Measurements from ENCODE around the gene MIOS.

The MIOS gene

DNA sequence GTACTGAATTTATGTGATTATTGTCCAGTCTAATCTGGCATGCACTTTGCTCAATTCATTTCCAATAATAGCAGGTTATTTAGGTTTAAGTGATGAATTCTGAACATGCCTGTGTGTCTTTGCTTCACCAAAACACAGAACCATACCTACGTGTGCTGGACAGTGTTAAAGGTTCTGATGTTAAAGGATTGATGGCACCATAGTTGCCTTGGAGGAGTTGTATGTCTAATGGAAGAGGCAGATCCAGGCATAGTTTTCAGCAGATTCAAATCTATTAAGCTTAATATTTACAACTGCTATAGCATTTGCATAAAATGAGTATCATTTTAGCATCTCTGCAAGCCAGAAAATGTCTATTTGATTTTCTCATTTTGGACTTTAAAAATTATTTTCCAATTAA lies 45.8 kb downstream of the MIOS start:
- Histone ChIP-seq H3K27ac (ENCODE audit: poor library complexity, severe bottlenecking) (no peak overlapping the region), H3K36me3 (ENCODE audit: low read depth) (peaks cover 13% of the 10 kb centered on the region), H3K27me3 (ENCODE audit: insufficient read depth, poor library complexity, severe bottlenecking) (peaks cover 3% of the 10 kb centered on the region), H3K4me1 (ENCODE audit: insufficient read depth, poor library complexity, severe bottlenecking) (no peaks in the 10 kb centered on the region), H3K4me3 (ENCODE audit: severe bottlenecking) (no peak overlapping the region), H3K9me3 (ENCODE audit: severe bottlenecking) (no peaks in the 10 kb centered on the region)
- TF ChIP-seq, protein P1, sequence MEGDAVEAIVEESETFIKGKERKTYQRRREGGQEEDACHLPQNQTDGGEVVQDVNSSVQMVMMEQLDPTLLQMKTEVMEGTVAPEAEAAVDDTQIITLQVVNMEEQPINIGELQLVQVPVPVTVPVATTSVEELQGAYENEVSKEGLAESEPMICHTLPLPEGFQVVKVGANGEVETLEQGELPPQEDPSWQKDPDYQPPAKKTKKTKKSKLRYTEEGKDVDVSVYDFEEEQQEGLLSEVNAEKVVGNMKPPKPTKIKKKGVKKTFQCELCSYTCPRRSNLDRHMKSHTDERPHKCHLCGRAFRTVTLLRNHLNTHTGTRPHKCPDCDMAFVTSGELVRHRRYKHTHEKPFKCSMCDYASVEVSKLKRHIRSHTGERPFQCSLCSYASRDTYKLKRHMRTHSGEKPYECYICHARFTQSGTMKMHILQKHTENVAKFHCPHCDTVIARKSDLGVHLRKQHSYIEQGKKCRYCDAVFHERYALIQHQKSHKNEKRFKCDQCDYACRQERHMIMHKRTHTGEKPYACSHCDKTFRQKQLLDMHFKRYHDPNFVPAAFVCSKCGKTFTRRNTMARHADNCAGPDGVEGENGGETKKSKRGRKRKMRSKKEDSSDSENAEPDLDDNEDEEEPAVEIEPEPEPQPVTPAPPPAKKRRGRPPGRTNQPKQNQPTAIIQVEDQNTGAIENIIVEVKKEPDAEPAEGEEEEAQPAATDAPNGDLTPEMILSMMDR (IDR thresholded peaks at IDR 0.05; ENCODE audit: poor library complexity, severe bottlenecking): no peak
- no peak for DNase-seq (ENCODE audit: low spot score)
- no peak for ATAC-seq (ENCODE audit: low read depth)

DNA sequence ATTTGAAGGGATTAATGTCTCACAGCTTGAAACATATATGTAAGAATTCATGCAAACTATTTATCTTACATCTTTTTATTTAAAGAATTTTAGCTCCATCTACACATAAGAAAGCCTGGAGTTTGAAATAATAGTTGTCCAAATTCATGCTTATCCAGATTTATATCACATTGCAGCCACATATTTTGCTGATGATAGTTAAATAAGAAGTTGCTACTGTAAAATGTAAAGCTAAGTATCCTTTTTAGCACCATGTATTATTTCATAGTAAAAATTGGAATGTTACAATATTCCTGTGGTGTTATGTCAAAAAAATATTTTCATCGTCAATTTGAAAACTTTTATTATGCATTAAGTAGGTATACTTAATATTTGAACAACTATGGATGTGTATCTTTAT lies 46.5 kb downstream of the MIOS start:
- H3K27ac ChIP-seq (ENCODE audit: poor library complexity, severe bottlenecking): no peak overlapping the region
- H3K27me3 ChIP-seq (ENCODE audit: insufficient read depth, poor library complexity, severe bottlenecking): peaks cover 3% of the 10 kb centered on the region
- DNase-seq (ENCODE audit: low spot score) (no peak), ATAC-seq (ENCODE audit: low read depth) (no peak)
- no peaks in the 10 kb centered on the region for H3K4me1 ChIP-seq (ENCODE audit: insufficient read depth, poor library complexity, severe bottlenecking)
- no peak overlapping the region for H3K4me3 ChIP-seq (ENCODE audit: severe bottlenecking)
- TF ChIP-seq, protein P1 (IDR thresholded peaks at IDR 0.05; ENCODE audit: poor library complexity, severe bottlenecking): no peak
- H3K36me3 ChIP-seq (ENCODE audit: low read depth): peaks cover 8% of the 10 kb centered on the region; the same call in 1 of the 2 replicates
- H3K9me3 ChIP-seq (ENCODE audit: severe bottlenecking): no peaks in the 10 kb centered on the region

DNA sequence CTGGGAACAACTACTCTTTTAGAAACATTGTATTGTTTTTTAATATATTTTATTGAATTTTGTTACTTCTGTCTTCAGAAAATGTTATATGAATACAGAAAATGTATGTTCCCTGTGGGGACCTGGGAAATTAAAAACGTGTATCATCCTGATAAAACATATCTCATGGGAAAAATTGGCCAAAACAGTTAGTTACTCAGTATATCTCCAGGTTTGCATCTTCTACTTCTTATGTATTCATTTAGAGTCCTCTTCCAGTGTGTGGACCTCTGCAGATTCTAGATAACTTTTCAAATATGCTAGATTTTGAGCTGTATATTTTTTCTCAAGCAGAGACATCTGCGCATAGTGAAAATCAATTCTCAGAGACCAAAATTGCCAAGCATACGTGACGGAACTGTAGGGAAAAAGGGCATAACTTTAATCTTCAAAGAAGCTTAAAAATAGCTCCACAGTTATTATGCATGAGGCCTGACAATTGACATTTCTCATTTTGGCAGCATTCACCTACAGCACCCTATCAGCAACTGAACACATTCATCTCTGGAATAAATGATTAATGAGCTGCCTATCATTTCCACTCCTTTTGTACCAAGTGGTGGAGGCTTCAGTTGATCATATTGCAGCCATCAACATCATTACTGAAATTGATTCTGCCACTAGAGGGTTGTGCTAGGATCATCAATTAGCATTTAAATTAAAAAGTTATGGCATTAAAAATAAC lies 47.5 kb downstream of the MIOS start:
- Histone ChIP-seq H3K27ac (ENCODE audit: poor library complexity, severe bottlenecking) (no peak overlapping the region), H3K36me3 (ENCODE audit: low read depth) (peaks cover 3% of the 10 kb centered on the region; the same call in 1 of the 2 replicates), H3K27me3 (ENCODE audit: insufficient read depth, poor library complexity, severe bottlenecking) (peaks cover 3% of the 10 kb centered on the region), H3K4me3 (ENCODE audit: severe bottlenecking) (no peak overlapping the region), H3K4me1 (ENCODE audit: insufficient read depth, poor library complexity, severe bottlenecking) (no peaks in the 10 kb centered on the region), H3K9me3 (ENCODE audit: severe bottlenecking) (no peaks in the 10 kb centered on the region)
- TF ChIP-seq, protein P1 (IDR thresholded peaks at IDR 0.05; ENCODE audit: poor library complexity, severe bottlenecking): no peak
- ATAC-seq (ENCODE audit: low read depth) (no peak), DNase-seq (ENCODE audit: low spot score) (no peak)

DNA sequence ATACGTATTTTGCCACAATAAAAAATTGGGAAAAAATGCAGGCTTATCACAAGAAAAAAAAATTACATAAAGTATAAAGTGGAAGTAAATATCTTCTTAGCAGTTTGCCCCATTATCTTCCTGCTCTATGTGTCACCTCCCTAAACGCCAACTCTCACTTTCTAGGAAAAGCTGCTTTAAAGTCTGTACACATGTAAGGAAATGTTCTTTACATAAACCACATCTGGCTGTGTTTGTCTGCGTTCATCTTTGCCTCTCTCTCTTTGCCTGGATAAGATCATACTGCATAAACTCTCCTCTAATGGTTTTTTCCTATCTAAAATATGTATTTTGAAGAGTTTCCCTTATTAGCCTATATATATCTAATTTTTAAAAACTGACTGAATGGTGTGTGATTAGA lies 50.9 kb downstream of the MIOS start:
- no peaks in the 10 kb centered on the region for H3K4me1 ChIP-seq (ENCODE audit: insufficient read depth, poor library complexity, severe bottlenecking)
- no peak for DNase-seq (ENCODE audit: low spot score)
- peaks cover 3% of the 10 kb centered on the region for H3K27me3 ChIP-seq (ENCODE audit: insufficient read depth, poor library complexity, severe bottlenecking)
- no peak overlapping the region for H3K27ac ChIP-seq (ENCODE audit: poor library complexity, severe bottlenecking)
- H3K36me3 ChIP-seq (ENCODE audit: low read depth): no peaks in the 10 kb centered on the region
- TF ChIP-seq, protein P1 (IDR thresholded peaks at IDR 0.05; ENCODE audit: poor library complexity, severe bottlenecking): no peak
- H3K4me3 ChIP-seq (ENCODE audit: severe bottlenecking): no peak overlapping the region
- ATAC-seq (ENCODE audit: low read depth): no peak
- no peaks in the 10 kb centered on the region for H3K9me3 ChIP-seq (ENCODE audit: severe bottlenecking)

DNA sequence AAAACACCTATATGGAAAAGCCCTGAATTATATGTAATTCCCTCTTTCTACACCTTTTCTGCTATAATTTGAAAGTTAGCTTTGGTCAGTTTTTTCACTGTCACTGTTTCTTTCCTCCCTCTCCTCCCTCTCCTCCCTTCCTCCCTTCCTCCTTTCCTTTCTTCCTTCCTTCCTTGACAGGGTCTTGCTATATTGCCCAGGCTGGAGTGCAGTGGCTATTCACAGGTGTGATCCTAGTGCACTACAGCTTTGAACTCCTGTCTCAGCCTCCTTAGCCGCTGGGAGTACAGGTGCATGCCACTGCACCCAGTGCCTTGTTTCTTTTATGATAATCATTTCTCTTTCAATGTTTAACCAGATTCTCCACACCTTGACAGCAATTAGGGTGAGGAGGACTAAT lies 51.7 kb downstream of the MIOS start:
- no peak for DNase-seq (ENCODE audit: low spot score)
- Histone ChIP-seq H3K4me1 (ENCODE audit: insufficient read depth, poor library complexity, severe bottlenecking) (no peaks in the 10 kb centered on the region), H3K27me3 (ENCODE audit: insufficient read depth, poor library complexity, severe bottlenecking) (peaks cover 3% of the 10 kb centered on the region), H3K36me3 (ENCODE audit: low read depth) (no peaks in the 10 kb centered on the region), H3K27ac (ENCODE audit: poor library complexity, severe bottlenecking) (no peak overlapping the region), H3K9me3 (ENCODE audit: severe bottlenecking) (no peaks in the 10 kb centered on the region), H3K4me3 (ENCODE audit: severe bottlenecking) (no peak overlapping the region)
- TF ChIP-seq, protein P1 (IDR thresholded peaks at IDR 0.05; ENCODE audit: poor library complexity, severe bottlenecking): no peak
- no peak for ATAC-seq (ENCODE audit: low read depth)
